T-helper 2 cell treated with Interferon-gamma antibody and Interleukin-4, amounts not matched to agents 5 μg/mL and 100 μg/mL, for 36 hours (primary cell): ENCODE data around the gene GFI1.

Experiments used
- DNase-seq: peaks from one replicate; pipeline ENCODE4 v3.0.0; 2021; ENCODE audit warnings: low spot score
- H3K27ac Mint-ChIP-seq: one replicate; pipeline ENCODE4 v1.8.0; 2021; ENCODE audit warnings: mild to moderate bottlenecking, mixed read lengths
- H3K27me3 Mint-ChIP-seq: one replicate; pipeline ENCODE4 v1.8.0; 2021; ENCODE audit warnings: low read depth, mixed read lengths
- H3K36me3 Mint-ChIP-seq: one replicate; pipeline ENCODE4 v1.8.0; 2021; ENCODE audit warnings: low read depth, mixed read lengths
- H3K4me1 Mint-ChIP-seq: one replicate; pipeline ENCODE4 v1.8.0; 2021; ENCODE audit warnings: low read depth, mixed read lengths
- H3K4me3 Mint-ChIP-seq: one replicate; pipeline ENCODE4 v1.8.0; 2022; ENCODE audit warnings: mild to moderate bottlenecking, moderate library complexity, mixed read lengths
- H3K9me3 Mint-ChIP-seq: one replicate; pipeline ENCODE4 v1.8.0; 2021; ENCODE audit warnings: mixed read lengths

GFI1 gene

GRCh38 chr1:92482665-92483609 is 3.8 kb downstream of the GFI1 start:
- Mint-ChIP-seq H3K9me3 (no peaks in the 10 kb centered on the region), H3K27me3 (no peaks in the 10 kb centered on the region), H3K36me3 (peaks cover 64% of the 10 kb centered on the region), H3K4me3 (peak overlapping the region; percentile 94), H3K27ac (peak overlapping the region; percentile 97), H3K4me1 (peaks cover 29% of the 10 kb centered on the region)
- no peak for DNase-seq

- Mint-ChIP-seq H3K27me3 (no peaks in the 10 kb centered on the region), H3K27ac (peak overlapping the region; percentile 97), H3K4me1 (peaks cover 34% of the 10 kb centered on the region), H3K9me3 (no peaks in the 10 kb centered on the region), H3K36me3 (peaks cover 68% of the 10 kb centered on the region), H3K4me3 (peak overlapping the region; percentile 94)
- DNase-seq, result no peak
Observed at GRCh38 chr1:92481971-92482664, 4.6 kb downstream of the GFI1 start.

DNA sequence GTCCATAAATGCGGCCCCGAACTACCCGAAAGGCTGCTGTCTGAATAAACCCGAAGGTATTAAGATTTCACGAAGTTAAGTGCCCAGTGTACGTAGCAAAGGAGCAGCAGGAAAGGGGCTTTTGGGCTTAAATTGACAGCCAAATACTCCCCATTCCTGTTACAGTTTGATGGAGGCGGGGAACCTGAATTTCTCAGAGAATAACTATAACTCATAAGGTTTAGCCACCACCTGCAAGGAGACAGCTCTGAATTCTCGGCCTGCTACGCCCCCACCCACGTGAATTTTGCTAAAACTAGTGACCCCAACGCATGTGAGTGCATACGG is 5.2 kb downstream of the GFI1 start:
- H3K9me3 Mint-ChIP-seq, result no peaks in the 10 kb centered on the region
- H3K4me3 Mint-ChIP-seq, result peak overlapping the region; percentile 94
- peaks cover 74% of the 10 kb centered on the region for H3K36me3 Mint-ChIP-seq
- H3K4me1 Mint-ChIP-seq, result peaks cover 37% of the 10 kb centered on the region
- no peaks in the 10 kb centered on the region for H3K27me3 Mint-ChIP-seq
- DNase-seq, result no peak
- H3K27ac Mint-ChIP-seq, result peak overlapping the region; percentile 65

DNA sequence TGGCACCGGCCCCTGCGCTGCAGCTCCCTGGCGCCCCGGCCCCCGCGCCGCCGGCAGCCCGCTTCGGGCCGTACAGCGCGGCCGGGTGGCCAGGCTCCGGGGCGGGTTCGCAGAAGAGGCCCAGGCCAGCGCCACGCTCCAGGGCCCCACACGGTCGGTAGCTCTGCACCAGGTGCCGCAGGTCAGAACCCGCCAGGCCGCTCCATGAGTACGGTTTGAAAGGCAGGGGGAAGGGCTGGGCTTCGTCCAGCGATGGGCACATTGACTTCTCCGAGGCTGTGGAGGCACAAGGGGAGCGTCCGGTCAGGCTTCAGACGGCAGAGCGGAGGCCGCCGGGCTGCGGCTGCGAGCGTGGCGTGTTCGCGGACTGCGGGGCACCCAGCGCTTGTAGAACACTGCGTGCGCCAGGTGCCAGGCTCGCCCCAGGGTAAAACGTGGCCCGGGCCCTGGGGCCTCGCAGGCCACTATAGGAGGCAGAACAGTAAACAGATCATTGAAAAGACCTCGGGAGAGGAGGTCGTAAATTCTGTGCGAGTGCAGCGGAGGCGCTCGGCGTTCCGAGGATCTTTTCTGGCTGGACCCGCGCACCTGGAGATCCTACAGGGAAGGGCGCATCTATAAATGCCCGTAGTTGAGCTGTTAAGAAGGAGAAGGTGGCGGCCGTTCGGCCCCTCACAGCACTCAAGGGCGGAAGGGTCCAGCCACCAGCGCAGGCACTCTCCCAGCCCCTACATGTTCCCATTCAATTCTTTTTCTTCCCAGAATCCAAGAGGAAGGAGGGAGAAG is 5.7 kb downstream of the GFI1 start:
- no peaks in the 10 kb centered on the region for H3K27me3 Mint-ChIP-seq
- H3K4me1 Mint-ChIP-seq, result peaks cover 43% of the 10 kb centered on the region
- peak overlapping the region; percentile 65 for H3K27ac Mint-ChIP-seq
- peaks cover 77% of the 10 kb centered on the region for H3K36me3 Mint-ChIP-seq
- DNase-seq, result no peak
- H3K4me3 Mint-ChIP-seq, result peak overlapping the region; percentile 94
- H3K9me3 Mint-ChIP-seq, result no peaks in the 10 kb centered on the region

DNA sequence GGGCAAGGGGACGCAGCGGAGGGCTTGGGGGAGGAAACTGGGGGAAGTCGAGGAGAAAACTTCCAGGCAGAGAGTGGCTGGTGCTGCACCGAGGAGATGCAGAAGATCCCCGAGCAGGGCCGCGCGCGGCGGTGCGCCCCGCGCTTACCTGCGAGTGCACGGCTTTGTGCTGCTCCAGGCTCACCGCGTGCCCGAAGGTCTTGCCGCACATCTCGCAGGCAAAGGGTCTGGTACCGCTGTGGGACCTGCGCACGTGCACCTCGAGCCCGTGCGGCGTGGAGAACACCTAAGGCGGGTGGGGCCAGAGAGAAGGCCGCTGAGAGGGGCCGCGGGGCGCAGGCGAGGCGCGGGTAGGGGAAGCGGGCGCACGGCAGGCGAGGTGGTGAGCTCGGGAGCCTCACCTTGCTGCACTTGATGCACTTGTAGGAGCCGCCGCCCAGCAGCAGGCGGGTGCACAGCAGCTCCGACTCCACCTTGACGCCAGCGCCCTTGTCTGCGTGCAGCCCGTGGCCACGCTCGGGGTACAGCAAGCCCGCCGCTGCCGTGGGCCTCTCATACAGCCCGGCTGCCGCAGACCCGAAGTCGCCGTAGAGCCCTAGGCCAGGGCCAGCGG is 6.4 kb downstream of the GFI1 start:
- H3K4me1 Mint-ChIP-seq, result peaks cover 48% of the 10 kb centered on the region
- H3K4me3 Mint-ChIP-seq, result peak overlapping the region; percentile 87
- no peaks in the 10 kb centered on the region for H3K9me3 Mint-ChIP-seq
- no peak for DNase-seq
- H3K36me3 Mint-ChIP-seq, result peaks cover 83% of the 10 kb centered on the region
- peak overlapping the region; percentile 88 for H3K27ac Mint-ChIP-seq
- H3K27me3 Mint-ChIP-seq, result no peaks in the 10 kb centered on the region

DNA sequence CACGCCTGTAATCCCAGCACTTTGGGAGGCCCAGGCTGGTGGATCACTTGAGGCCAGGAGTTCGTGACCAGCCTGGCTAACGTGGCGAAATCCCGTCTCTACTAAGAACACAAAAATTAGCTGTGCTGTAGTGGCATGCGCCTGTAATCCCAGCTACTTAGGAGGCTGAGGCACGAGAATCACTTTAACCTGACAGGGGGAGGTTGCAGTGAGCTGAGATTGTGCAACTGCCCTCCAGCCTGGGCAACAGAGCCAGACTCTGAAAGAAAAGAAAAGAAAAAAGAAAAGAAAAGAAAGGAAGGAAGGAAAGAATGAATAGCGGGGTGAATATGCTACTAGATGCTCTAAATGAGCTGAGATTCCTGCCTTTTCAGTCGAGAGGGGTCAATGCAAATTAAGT is 7.1 kb downstream of the GFI1 start:
- H3K4me3 Mint-ChIP-seq, result peak overlapping the region; percentile 87
- H3K9me3 Mint-ChIP-seq, result no peaks in the 10 kb centered on the region
- peaks cover 55% of the 10 kb centered on the region for H3K4me1 Mint-ChIP-seq
- no peak for DNase-seq
- no peaks in the 10 kb centered on the region for H3K27me3 Mint-ChIP-seq
- H3K27ac Mint-ChIP-seq, result peak overlapping the region; percentile 88
- H3K36me3 Mint-ChIP-seq, result peaks cover 87% of the 10 kb centered on the region

DNA sequence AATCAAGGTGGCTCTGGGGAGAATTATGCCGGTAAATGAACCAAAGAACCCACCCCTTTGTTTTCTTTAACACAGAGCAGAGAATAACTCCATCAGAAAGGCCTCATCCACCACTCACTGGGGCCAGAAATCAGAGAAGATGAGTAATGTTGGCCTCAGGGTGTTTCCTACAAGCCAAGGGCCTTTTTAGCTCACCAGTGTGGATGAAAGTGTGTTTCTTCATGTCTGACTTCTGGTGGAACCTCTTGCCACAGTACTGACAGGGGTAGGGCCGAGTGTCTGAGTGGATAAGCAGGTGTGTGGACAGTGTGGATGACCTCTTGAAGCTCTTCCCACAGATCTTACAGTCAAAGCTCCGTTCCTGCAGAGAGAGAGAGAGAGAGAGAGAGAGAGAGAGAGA is 8.3 kb downstream of the GFI1 start:
- no peak for DNase-seq
- no peaks in the 10 kb centered on the region for H3K27me3 Mint-ChIP-seq
- peaks cover 65% of the 10 kb centered on the region for H3K4me1 Mint-ChIP-seq
- H3K4me3 Mint-ChIP-seq, result peak overlapping the region; percentile 87
- H3K36me3 Mint-ChIP-seq, result peaks cover 87% of the 10 kb centered on the region
- H3K9me3 Mint-ChIP-seq, result no peaks in the 10 kb centered on the region
- H3K27ac Mint-ChIP-seq, result peak overlapping the region; percentile 88

- peak; percentile 65 for DNase-seq
- peaks cover 86% of the 10 kb centered on the region for H3K36me3 Mint-ChIP-seq
- peaks cover 70% of the 10 kb centered on the region for H3K4me1 Mint-ChIP-seq
- H3K9me3 Mint-ChIP-seq, result no peaks in the 10 kb centered on the region
- H3K27ac Mint-ChIP-seq, result peak overlapping the region; percentile 85
- peak overlapping the region; percentile 80 for H3K4me3 Mint-ChIP-seq
- H3K27me3 Mint-ChIP-seq, result no peaks in the 10 kb centered on the region
Observed at GRCh38 chr1:92476071-92476631, 10.6 kb downstream of the GFI1 start.

- H3K36me3 Mint-ChIP-seq, result peaks cover 89% of the 10 kb centered on the region
- peak overlapping the region; percentile 85 for H3K27ac Mint-ChIP-seq
- H3K9me3 Mint-ChIP-seq, result no peaks in the 10 kb centered on the region
- peaks cover 77% of the 10 kb centered on the region for H3K4me1 Mint-ChIP-seq
- DNase-seq, result no peak
- no peaks in the 10 kb centered on the region for H3K27me3 Mint-ChIP-seq
- peak overlapping the region; percentile 80 for H3K4me3 Mint-ChIP-seq
Observed at GRCh38 chr1:92475029-92475428, 11.7 kb downstream of the GFI1 start.

GRCh38 chr1:92473781-92474495 is 12.8 kb downstream of the GFI1 start:
- Mint-ChIP-seq H3K36me3 (peaks cover 85% of the 10 kb centered on the region), H3K27me3 (no peaks in the 10 kb centered on the region), H3K9me3 (no peaks in the 10 kb centered on the region), H3K4me1 (peaks cover 72% of the 10 kb centered on the region), H3K27ac (peak overlapping the region; percentile 85), H3K4me3 (peak overlapping the region; percentile 80)
- peak; percentile 62 for DNase-seq

GRCh38 chr1:92470216-92470615 is 16.5 kb downstream of the GFI1 start:
- H3K27me3 Mint-ChIP-seq, result no peaks in the 10 kb centered on the region
- H3K27ac Mint-ChIP-seq, result no peak overlapping the region
- no peak for DNase-seq
- no peaks in the 10 kb centered on the region for H3K9me3 Mint-ChIP-seq
- no peak overlapping the region for H3K4me3 Mint-ChIP-seq
- peaks cover 64% of the 10 kb centered on the region for H3K36me3 Mint-ChIP-seq
- H3K4me1 Mint-ChIP-seq, result peaks cover 63% of the 10 kb centered on the region

DNA sequence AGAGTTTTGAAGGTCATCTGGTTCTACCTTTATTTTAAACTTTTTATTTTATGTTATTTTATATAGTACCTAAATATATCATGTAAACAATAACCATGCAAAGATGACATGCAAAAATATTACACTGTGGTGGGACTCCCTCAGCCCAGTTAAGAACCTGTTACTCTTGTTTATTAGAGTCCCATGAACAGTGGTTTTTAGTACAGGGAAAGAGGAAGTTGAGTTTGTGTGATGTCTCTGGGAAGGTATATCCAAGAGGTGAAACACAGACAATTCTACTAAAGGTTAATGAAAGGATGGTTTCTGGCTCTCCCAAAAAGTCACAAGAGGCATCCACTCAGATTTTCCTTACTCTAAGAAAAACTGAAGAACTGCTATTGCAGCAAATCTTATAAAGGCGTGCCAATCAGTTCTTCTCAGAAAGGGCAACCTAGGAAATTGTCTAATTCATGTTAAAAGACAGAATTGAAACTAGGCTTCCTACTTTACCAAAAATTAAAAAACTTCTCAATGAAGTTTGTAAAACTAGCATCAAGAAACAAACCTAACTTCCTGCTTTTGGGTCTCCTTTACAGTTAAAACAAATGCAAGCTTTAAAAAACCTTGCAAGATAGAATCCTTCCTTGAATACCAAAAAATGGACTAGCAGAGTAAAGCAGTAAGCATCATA is 19.9 kb downstream of the GFI1 start:
- H3K4me1 Mint-ChIP-seq, result peaks cover 61% of the 10 kb centered on the region
- H3K4me3 Mint-ChIP-seq, result peak overlapping the region; percentile 32
- peak overlapping the region; percentile 37 for H3K27ac Mint-ChIP-seq
- H3K9me3 Mint-ChIP-seq, result no peaks in the 10 kb centered on the region
- H3K27me3 Mint-ChIP-seq, result no peaks in the 10 kb centered on the region
- DNase-seq, result no peak
- H3K36me3 Mint-ChIP-seq, result peaks cover 43% of the 10 kb centered on the region
